GM23338 (cell line): ENCODE measurements around the gene WDR1. TPM values are rescaled to one million over a fixed set of nuclear protein-coding genes. Genes with fewer than 3 reads are reported as not detected.

Experiments used
- ATAC-seq: fragments of 200-7000 bp; cut with Tn5 transposase; 3 replicates; pipeline ENCODE4 v1.9.1; 2020
- DNase-seq: peaks from one replicate; pipeline ENCODE4 v3.0.0-alpha.2; 2015; ENCODE audit warnings: low spot score
- H2AFZ ChIP-seq: fragments of 200-600 bp; sonication (generic); 2 replicates; pipeline ENCODE4 v1.8.0; 2016; ENCODE audit warnings: antibody characterized with exemption, mild to moderate bottlenecking, moderate library complexity
- H3F3A ChIP-seq: fragments of 200-600 bp; sonication (generic); replicated peaks from 2 replicates; pipeline ENCODE4 v1.8.0; 2017; ENCODE audit warnings: antibody characterized with exemption, mixed run types, low read depth
- H3K27ac ChIP-seq: fragments of 200-600 bp; sonication (generic); 2 replicates; pipeline ENCODE4 v1.6.1; 2016; ENCODE audit warnings: low read depth
- H3K27me3 ChIP-seq: fragments of 200-600 bp; sonication (generic); 2 replicates; pipeline ENCODE4 v1.8.0; 2016; ENCODE audit warnings: mild to moderate bottlenecking, mixed run types, moderate library complexity; ENCODE audit not compliant: insufficient read depth
- H3K36me3 ChIP-seq: fragments of 200-600 bp; sonication (generic); 2 replicates; pipeline ENCODE4 v1.8.0; 2016; ENCODE audit warnings: mild to moderate bottlenecking; ENCODE audit not compliant: insufficient read depth
- H3K4me1 ChIP-seq: fragments of 200-600 bp; sonication (generic); 2 replicates; pipeline ENCODE4 v1.8.0; 2016; ENCODE audit warnings: mild to moderate bottlenecking, moderate library complexity; ENCODE audit not compliant: insufficient read depth
- H3K4me2 ChIP-seq: fragments of 200-600 bp; sonication (generic); 2 replicates; pipeline ENCODE4 v1.7.1; 2017; ENCODE audit warnings: mixed run types
- H3K4me3 ChIP-seq: fragments of 200-600 bp; sonication (generic); 2 replicates; pipeline ENCODE4 v1.6.1; 2016; ENCODE audit warnings: mixed run types
- H3K79me2 ChIP-seq: fragments of 200-600 bp; sonication (generic); replicated peaks from 2 replicates; pipeline ENCODE4 v1.8.0; 2017; ENCODE audit warnings: mild to moderate bottlenecking; ENCODE audit not compliant: insufficient read depth
- H3K9me2 ChIP-seq: fragments of 200-600 bp; sonication (generic); 2 replicates; pipeline ENCODE4 v1.8.0; 2017; ENCODE audit not compliant: insufficient read depth
- H4K20me1 ChIP-seq: fragments of 200-600 bp; sonication (generic); replicated peaks from 2 replicates; pipeline ENCODE4 v1.8.0; 2017; ENCODE audit warnings: mild to moderate bottlenecking; ENCODE audit not compliant: insufficient read depth
- H3K27ac Mint-ChIP-seq: 2 replicates; pipeline ENCODE4 v1.8.0; 2020; ENCODE audit warnings: inconsistent platforms, mild to moderate bottlenecking, moderate library complexity, mixed read lengths
- H3K27me3 Mint-ChIP-seq: 3 replicates; pipeline ENCODE4 v1.8.0; 2022; ENCODE audit warnings: low read depth, mild to moderate bottlenecking, moderate library complexity, mixed read lengths, inconsistent platforms; ENCODE audit not compliant: insufficient read depth, poor library complexity
- H3K36me3 Mint-ChIP-seq: 3 replicates; pipeline ENCODE4 v1.8.0; 2021; ENCODE audit warnings: low read depth, mild to moderate bottlenecking, inconsistent platforms, moderate library complexity, mixed read lengths
- H3K4me1 Mint-ChIP-seq: 3 replicates; pipeline ENCODE4 v1.8.0; 2020; ENCODE audit warnings: mild to moderate bottlenecking, inconsistent platforms, mixed read lengths
- H3K4me3 Mint-ChIP-seq: 3 replicates; pipeline ENCODE4 v1.8.0; 2021; ENCODE audit warnings: moderate library complexity, mild to moderate bottlenecking, inconsistent platforms, mixed read lengths
- H3K9me3 Mint-ChIP-seq: 3 replicates; pipeline ENCODE4 v1.8.0; 2020; ENCODE audit warnings: moderate library complexity, mild to moderate bottlenecking, inconsistent platforms, mixed read lengths
- CREB1 ChIP-seq: fragments of 250-450 bp; sonication (Bioruptor Pico); IDR thresholded peaks from 2 replicates; pipeline ENCODE4 v1.5.0; 2020; ENCODE audit warnings: low read depth, mild to moderate bottlenecking, moderate library complexity
- EZH2 ChIP-seq: fragments of 200-600 bp; sonication (generic); IDR thresholded peaks from one replicate; pipeline ENCODE4 v1.8.0; 2017; ENCODE audit warnings: antibody characterized with exemption, mild to moderate bottlenecking, low read depth; ENCODE audit not compliant: unreplicated experiment
- EZH2phosphoT487 ChIP-seq: fragments of 200-600 bp; sonication (generic); IDR thresholded peaks from one replicate; pipeline ENCODE4 v1.8.1; 2018; ENCODE audit warnings: antibody characterized with exemption; ENCODE audit not compliant: unreplicated experiment
- JUNB ChIP-seq: IDR thresholded peaks from one replicate; pipeline ENCODE4 v1.6.1; 2016; ENCODE audit warnings: antibody characterized with exemption; ENCODE audit not compliant: unreplicated experiment
- NANOG ChIP-seq: IDR thresholded peaks from 2 replicates; pipeline ENCODE4 v1.6.1; 2016; ENCODE audit warnings: antibody characterized with exemption, borderline replicate concordance
- POLR2AphosphoS5 ChIP-seq: IDR thresholded peaks from 2 replicates; pipeline ENCODE4 v1.6.1; 2016; ENCODE audit warnings: antibody characterized with exemption, low read depth
- ZNF114 ChIP-seq: fragments of 250-450 bp; sonication (Bioruptor Pico); IDR thresholded peaks from 2 replicates; pipeline ENCODE4 v1.5.0; 2020; ENCODE audit warnings: mild to moderate bottlenecking, moderate library complexity
- ZNF331 ChIP-seq: fragments of 250-450 bp; sonication (Bioruptor Pico); IDR thresholded peaks from 2 replicates; pipeline ENCODE4 v1.5.0; 2020; ENCODE audit warnings: low read depth, mild to moderate bottlenecking, moderate library complexity
- polyA plus RNA-seq: library from polyadenylated mRNA; unstranded; fragments of >200 nt; fragmentation: Nextera tagmentation; extraction: Ambion mirVana; gene quantifications from 2 replicates; pipeline ENCODE4 v1.2.1, GENCODE V29; 2016
- total RNA-seq: library from RNA; depleted of rRNA; stranded (reverse); fragments of >200 nt; shearing (Covaris generic); gene quantifications from 2 replicates; pipeline ENCODE4 v1.2.3, GENCODE V29; 2014
- TF ChIP-seq, protein P1 (sequence below): IDR thresholded peaks from 2 replicates; pipeline ENCODE4 v1.6.1; 2016; ENCODE audit warnings: antibody characterized with exemption
- TF ChIP-seq, protein P2 (sequence below), 2 experiments: fragments of 200-600 bp in 1 of 2; sonication (generic) in 1 of 2; conservative IDR thresholded peaks; 2 replicates each; pipeline versions ENCODE4 v1.5.1 to v1.6.1; 2016 to 2017; ENCODE audit warnings: antibody characterized with exemption in 2 of 2, low read depth in 2 of 2, mild to moderate bottlenecking in 2 of 2, moderate library complexity in 1 of 2
- TF ChIP-seq, protein P3 (sequence below): IDR thresholded peaks from one replicate; pipeline ENCODE4 v1.6.1; 2018; ENCODE audit warnings: antibody characterized with exemption; ENCODE audit not compliant: unreplicated experiment

Gene WDR1
- total and polyA plus RNA-seq, 2 experiments from 2014 or later, result 93.2 to 248 TPM

DNA sequence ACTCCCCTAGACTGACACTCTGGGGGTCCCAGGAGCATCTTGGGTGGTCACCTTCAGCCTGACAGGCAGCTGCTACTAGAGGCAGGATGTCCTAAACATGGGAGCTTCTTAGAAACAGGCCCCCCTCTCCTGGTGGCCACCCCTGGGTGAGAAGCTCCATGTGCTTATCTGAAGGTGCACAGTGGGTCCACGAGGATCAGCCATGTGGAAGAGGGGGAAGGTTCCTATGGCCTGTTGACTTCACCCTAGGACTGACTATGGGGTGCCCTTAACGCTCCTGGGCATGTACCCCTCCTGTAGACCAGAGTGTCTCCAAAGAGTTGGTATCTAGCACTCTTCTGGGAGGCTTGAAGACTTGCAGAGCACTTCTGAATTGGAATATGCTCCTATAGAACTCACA is 22.9 kb upstream of the WDR1 start:
- Histone ChIP-seq H3K27ac (no peak overlapping the region), H3F3A (no peaks in the 10 kb centered on the region), H4K20me1 (no peaks in the 10 kb centered on the region), H3K79me2 (no peaks in the 10 kb centered on the region), H2AFZ (no peak overlapping the region), H3K9me2 (peaks cover 5% of the 10 kb centered on the region), H3K27me3 (no peaks in the 10 kb centered on the region), H3K4me3 (no peak overlapping the region), H3K4me1 (no peaks in the 10 kb centered on the region), H3K36me3 (no peaks in the 10 kb centered on the region), H3K4me2 (no peak overlapping the region)
- H3K4me1 Mint-ChIP-seq, result peaks cover 5% of the 10 kb centered on the region; the same call in 2 of the 3 replicates
- H3K36me3 Mint-ChIP-seq, result no peaks in the 10 kb centered on the region
- peaks cover 3% of the 10 kb centered on the region; the same call in 2 of the 3 replicates for H3K9me3 Mint-ChIP-seq
- H3K27ac Mint-ChIP-seq, result no peak overlapping the region
- no peak for ATAC-seq
- no peak overlapping the region for H3K4me3 Mint-ChIP-seq
- no peak for TF ChIP-seq ZNF114 (CRISPR knock-in tag)
- peaks cover 3% of the 10 kb centered on the region for H3K27me3 Mint-ChIP-seq
- DNase-seq, result no peak

DNA sequence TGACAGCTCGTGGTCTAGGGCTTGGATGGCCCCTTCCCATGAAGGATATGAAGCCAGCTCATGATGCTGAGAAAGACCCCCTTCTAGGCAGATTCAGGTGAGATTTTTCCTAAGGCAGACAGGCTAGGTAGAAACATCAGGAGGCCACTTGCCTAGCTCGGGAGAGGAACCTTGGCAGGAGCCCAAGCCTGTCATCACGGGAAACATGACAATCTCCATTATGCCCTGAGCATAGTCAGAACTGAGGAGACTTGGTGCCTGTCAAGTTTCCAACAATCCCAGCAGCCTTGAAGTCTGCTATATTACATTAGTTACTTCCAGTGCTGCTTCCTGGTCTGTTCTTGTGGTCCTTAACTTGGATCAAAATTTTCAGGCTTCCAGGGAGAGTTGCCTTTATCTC is 18.7 kb upstream of the WDR1 start:
- no peaks in the 10 kb centered on the region for H3K36me3 ChIP-seq
- H3K4me1 Mint-ChIP-seq, result no peaks in the 10 kb centered on the region
- no peak for TF ChIP-seq CREB1 (CRISPR knock-in tag)
- H4K20me1 ChIP-seq, result no peaks in the 10 kb centered on the region
- no peak overlapping the region for H2AFZ ChIP-seq
- H3F3A ChIP-seq, result no peaks in the 10 kb centered on the region
- H3K4me2 ChIP-seq, result no peak overlapping the region
- H3K36me3 Mint-ChIP-seq, result no peaks in the 10 kb centered on the region
- peaks cover 5% of the 10 kb centered on the region for H3K9me2 ChIP-seq
- peaks cover 19% of the 10 kb centered on the region for H3K9me3 Mint-ChIP-seq
- H3K79me2 ChIP-seq, result no peaks in the 10 kb centered on the region
- H3K4me3 Mint-ChIP-seq, result no peak overlapping the region
- DNase-seq (no peak), ATAC-seq (no peak)
- H3K4me3 ChIP-seq, result no peak overlapping the region
- H3K4me1 ChIP-seq, result no peaks in the 10 kb centered on the region
- H3K27ac ChIP-seq, result no peak overlapping the region
- H3K27ac Mint-ChIP-seq, result no peak overlapping the region
- no peaks in the 10 kb centered on the region for H3K27me3 ChIP-seq
- H3K27me3 Mint-ChIP-seq, result peaks cover 4% of the 10 kb centered on the region

DNA sequence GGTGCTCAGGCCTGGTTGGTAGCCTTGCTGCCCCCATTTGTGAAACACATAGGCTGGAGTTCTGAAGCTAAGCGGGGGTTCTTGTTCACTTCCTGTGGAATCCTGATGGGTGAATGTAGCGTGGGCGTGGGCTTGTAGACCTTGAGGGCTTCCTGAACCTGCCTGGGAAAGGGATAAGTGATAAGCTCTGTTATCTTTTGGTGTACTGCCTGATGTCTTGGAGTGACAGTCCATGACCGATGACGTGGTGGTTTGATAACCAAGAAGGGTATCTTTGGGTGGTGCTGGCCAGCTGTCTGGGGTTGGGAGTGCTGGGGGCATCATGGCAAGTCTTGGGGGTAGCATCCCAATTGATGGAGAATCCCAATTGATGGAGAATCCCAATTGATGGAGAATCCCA is 17.5 kb upstream of the WDR1 start:
- Mint-ChIP-seq H3K27me3 (peaks cover 4% of the 10 kb centered on the region), H3K36me3 (no peaks in the 10 kb centered on the region), H3K4me1 (no peaks in the 10 kb centered on the region), H3K9me3 (peaks cover 19% of the 10 kb centered on the region), H3K27ac (no peak overlapping the region), H3K4me3 (no peak overlapping the region)
- no peaks in the 10 kb centered on the region for H4K20me1 ChIP-seq
- no peak overlapping the region for H2AFZ ChIP-seq
- no peak for ATAC-seq
- H3F3A ChIP-seq, result no peaks in the 10 kb centered on the region
- H3K27ac ChIP-seq, result no peak overlapping the region
- no peak for DNase-seq
- no peaks in the 10 kb centered on the region for H3K27me3 ChIP-seq
- H3K4me1 ChIP-seq, result no peaks in the 10 kb centered on the region
- no peaks in the 10 kb centered on the region for H3K79me2 ChIP-seq
- TF ChIP-seq CREB1 (CRISPR knock-in tag) (no peak), POLR2AphosphoS5 (no peak), ZNF331 (CRISPR knock-in tag) (no peak), JUNB (no peak), EZH2 (no peak), NANOG (no peak), EZH2phosphoT487 (no peak)
- TF ChIP-seq, protein P1, sequence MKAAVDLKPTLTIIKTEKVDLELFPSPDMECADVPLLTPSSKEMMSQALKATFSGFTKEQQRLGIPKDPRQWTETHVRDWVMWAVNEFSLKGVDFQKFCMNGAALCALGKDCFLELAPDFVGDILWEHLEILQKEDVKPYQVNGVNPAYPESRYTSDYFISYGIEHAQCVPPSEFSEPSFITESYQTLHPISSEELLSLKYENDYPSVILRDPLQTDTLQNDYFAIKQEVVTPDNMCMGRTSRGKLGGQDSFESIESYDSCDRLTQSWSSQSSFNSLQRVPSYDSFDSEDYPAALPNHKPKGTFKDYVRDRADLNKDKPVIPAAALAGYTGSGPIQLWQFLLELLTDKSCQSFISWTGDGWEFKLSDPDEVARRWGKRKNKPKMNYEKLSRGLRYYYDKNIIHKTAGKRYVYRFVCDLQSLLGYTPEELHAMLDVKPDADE, result no peak
- TF ChIP-seq, protein P2, sequence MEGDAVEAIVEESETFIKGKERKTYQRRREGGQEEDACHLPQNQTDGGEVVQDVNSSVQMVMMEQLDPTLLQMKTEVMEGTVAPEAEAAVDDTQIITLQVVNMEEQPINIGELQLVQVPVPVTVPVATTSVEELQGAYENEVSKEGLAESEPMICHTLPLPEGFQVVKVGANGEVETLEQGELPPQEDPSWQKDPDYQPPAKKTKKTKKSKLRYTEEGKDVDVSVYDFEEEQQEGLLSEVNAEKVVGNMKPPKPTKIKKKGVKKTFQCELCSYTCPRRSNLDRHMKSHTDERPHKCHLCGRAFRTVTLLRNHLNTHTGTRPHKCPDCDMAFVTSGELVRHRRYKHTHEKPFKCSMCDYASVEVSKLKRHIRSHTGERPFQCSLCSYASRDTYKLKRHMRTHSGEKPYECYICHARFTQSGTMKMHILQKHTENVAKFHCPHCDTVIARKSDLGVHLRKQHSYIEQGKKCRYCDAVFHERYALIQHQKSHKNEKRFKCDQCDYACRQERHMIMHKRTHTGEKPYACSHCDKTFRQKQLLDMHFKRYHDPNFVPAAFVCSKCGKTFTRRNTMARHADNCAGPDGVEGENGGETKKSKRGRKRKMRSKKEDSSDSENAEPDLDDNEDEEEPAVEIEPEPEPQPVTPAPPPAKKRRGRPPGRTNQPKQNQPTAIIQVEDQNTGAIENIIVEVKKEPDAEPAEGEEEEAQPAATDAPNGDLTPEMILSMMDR (conservative IDR thresholded peaks at IDR 0.05; ENCODE audit: low read depth in 2 of 2), result no peak
- TF ChIP-seq, protein P3, sequence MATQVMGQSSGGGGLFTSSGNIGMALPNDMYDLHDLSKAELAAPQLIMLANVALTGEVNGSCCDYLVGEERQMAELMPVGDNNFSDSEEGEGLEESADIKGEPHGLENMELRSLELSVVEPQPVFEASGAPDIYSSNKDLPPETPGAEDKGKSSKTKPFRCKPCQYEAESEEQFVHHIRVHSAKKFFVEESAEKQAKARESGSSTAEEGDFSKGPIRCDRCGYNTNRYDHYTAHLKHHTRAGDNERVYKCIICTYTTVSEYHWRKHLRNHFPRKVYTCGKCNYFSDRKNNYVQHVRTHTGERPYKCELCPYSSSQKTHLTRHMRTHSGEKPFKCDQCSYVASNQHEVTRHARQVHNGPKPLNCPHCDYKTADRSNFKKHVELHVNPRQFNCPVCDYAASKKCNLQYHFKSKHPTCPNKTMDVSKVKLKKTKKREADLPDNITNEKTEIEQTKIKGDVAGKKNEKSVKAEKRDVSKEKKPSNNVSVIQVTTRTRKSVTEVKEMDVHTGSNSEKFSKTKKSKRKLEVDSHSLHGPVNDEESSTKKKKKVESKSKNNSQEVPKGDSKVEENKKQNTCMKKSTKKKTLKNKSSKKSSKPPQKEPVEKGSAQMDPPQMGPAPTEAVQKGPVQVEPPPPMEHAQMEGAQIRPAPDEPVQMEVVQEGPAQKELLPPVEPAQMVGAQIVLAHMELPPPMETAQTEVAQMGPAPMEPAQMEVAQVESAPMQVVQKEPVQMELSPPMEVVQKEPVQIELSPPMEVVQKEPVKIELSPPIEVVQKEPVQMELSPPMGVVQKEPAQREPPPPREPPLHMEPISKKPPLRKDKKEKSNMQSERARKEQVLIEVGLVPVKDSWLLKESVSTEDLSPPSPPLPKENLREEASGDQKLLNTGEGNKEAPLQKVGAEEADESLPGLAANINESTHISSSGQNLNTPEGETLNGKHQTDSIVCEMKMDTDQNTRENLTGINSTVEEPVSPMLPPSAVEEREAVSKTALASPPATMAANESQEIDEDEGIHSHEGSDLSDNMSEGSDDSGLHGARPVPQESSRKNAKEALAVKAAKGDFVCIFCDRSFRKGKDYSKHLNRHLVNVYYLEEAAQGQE, result no peak
- no peak overlapping the region for H3K4me3 ChIP-seq
- H3K4me2 ChIP-seq, result no peak overlapping the region
- peaks cover under 1% of the 10 kb centered on the region; the same call in 1 of the 2 replicates for H3K9me2 ChIP-seq
- no peaks in the 10 kb centered on the region for H3K36me3 ChIP-seq
